NT2/D1 (cell line): ENCODE data around the gene RTL10.

ENCODE experiments used
- SUZ12 ChIP-seq: IDR thresholded peaks from 2 replicates; pipeline ENCODE4 v1.6.1; 2011; ENCODE audit not compliant: insufficient read length, insufficient read depth; ENCODE audit errors: extremely low read depth
- YY1 ChIP-seq: IDR thresholded peaks from 2 replicates; pipeline ENCODE4 v1.6.1; 2011; ENCODE audit not compliant: insufficient read length, insufficient read depth

- no peak for TF ChIP-seq YY1
- no peak for TF ChIP-seq SUZ12
Measured at GRCh38 chr22:19819911-19820879, 34.5 kb downstream of the RTL10 start.
